Activated CD8-positive, alpha-beta memory T cell treated with anti-CD3 and anti-CD28 coated beads for 48 hours (primary cell): ENCODE measurements around the gene COG4.

Experiments used
- DNase-seq, 3 experiments: peaks; one replicate each; pipeline ENCODE4 v3.0.0-alpha.2; 2020; ENCODE audit warnings: low read depth in 2 of 3, low spot score in 2 of 3

COG4 gene

DNA sequence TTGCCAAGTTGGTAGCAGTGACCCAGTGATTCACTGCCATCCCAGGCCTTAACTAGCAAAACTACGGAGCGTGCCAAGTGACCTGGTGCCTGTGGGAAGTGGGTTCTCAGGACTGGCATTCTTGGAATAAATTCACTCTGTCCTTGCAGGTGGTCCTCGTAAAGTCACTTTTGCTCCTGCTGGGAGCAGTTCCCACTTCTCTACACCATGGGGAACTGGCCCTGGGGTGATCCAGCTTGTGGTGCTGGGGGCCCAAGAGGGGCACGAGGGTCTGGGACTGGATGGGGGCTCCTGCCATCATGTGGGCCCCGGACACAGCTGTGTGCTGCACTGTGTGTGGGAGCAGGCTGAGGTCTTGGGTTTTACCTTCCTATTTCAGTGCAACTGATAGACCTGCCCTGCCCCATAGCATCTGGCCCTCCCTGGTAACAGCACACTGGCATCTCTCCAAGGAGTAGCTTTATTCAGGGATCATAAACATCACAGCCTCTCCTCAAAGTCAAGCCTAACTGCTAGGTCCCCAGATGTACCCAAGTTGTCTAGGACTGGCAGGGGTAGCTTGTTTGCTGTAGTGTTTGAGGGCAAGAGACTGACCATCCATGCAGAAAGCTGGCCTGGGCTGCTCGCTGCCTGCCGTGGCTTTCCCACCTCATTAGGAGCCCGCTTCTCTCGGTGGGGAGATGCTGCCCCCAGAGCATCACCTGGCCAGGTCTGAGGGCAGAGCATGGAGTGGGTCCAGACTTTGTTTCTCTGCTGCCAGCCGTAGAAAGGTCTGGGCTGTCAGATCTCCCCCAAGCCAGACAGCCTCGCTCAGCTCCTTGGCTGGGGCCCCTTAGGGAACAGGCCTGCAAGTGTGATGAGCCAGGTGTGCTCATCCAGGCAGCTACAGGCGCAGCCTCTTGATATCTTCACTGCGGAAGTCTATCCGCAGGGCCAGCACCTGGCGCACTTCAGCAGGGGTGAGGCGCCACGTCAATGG lies 42.9 kb downstream of the COG4 start:
- DNase-seq: no peak

DNA sequence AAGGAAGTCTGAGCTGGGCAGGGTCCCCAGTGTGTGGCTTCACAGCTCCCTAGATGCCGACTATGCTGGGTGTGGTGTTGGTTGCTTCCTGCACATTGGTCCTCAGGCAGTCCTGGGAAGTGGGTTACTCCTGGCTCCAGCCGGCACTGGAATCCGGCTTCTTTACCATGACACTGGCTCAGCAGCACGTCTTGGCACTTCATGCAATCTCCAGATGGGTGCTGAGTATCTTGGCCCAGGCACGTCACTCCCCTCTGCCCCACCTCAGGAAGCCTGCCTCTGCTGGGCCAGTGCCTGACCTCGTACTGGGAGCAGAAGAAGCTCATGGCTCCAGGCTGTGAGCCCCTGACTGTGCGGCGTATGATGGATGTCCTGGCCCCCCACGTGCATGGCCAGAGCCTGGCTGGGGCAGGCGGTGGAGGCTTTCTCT lies 44.4 kb downstream of the COG4 start:
- DNase-seq: no peak

DNA sequence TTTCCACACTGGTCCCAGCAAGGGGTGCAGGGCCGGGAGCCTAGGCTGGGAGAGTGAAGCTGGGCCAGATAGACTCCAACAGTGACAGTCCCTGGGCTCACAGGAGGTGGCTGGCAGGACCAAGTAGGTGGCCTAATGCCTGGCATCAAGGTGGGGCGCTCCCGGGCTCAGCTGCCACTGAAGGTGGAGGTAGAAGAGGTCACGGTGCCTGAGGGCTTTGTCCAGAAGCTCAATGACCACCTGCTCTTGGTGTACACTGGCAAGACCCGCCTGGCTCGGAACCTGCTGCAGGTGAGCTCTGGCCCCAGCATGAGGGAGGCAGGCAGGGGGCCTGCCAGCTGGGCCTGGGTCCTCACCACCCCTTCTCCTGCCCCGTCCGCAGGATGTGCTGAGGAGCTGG lies 45.2 kb downstream of the COG4 start:
- DNase-seq: no peak

DNA sequence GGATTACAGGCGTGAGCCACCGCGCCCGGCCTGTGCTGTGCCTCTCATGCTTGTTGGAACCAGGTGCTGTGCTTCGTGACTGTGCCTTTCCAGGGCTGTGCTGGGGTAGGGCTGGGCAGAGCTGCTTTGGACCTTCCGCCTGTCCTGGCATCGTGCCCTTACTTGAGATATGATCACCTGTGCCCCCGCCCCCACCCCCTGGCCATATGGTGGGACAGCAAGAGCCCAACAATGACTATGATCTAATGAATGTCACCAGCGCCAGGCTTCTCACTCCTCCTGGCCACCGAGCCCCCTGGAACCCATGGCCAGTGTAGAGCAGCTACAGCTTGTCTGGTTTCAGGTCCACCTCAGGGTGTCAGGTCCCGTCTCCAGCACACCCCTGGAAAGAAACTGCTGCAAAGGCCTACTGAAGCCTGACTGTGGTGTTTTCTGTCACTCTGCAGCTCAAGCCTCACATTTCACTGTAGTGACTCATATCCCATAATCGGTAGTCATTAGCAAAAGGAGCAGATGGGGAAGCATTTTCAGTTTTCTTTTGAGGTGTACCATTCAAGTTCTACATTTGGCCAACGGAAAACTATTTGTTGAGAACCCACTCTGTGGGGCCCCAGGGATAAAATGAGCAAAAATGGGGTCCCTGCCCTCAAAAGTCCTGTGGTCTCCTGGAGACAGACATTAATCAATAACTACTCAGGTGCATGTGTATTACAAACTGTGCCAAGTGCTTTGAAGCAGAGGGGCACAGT lies 46.9 kb downstream of the COG4 start:
- DNase-seq: peak in 2 of 3 experiments; percentile 26 to 30

DNA sequence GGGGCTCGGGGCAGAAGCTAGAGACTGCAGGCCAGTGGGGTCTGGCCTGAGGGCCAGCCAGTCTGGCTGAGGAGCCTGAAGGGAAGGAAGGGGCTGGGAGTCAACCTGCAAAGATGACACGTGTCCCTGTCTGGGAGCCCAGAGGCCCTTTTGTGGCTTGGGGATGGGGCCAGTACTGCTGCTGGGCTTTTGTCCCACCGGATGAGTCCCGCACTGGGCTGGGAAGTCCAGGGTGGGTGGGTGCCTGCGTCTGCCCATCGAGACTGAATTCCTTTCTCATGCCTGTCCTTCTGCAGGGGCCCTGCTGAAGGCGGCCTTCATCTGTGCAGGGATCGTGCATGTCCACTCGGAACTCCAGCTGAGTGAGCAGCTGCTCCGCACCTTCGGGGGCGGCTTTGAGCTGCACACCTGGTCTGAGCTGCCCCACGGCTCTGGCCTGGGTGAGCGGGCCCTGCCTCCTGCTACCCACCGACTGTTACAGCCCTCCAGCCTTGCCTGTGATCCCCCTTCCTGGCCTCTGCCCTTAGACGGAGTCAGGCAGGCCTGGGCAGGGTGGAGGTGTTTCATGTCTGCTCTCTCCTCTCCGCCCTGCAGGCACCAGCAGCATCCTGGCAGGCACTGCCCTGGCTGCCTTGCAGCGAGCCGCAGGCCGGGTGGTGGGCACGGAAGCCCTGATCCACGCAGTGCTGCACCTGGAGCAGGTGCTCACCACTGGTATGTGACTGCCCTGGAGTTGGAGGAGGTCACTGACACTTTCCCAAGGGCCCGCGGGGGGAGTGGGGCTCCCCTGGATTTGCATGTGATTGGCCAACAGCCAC lies 48.1 kb downstream of the COG4 start:
- DNase-seq: no peak

DNA sequence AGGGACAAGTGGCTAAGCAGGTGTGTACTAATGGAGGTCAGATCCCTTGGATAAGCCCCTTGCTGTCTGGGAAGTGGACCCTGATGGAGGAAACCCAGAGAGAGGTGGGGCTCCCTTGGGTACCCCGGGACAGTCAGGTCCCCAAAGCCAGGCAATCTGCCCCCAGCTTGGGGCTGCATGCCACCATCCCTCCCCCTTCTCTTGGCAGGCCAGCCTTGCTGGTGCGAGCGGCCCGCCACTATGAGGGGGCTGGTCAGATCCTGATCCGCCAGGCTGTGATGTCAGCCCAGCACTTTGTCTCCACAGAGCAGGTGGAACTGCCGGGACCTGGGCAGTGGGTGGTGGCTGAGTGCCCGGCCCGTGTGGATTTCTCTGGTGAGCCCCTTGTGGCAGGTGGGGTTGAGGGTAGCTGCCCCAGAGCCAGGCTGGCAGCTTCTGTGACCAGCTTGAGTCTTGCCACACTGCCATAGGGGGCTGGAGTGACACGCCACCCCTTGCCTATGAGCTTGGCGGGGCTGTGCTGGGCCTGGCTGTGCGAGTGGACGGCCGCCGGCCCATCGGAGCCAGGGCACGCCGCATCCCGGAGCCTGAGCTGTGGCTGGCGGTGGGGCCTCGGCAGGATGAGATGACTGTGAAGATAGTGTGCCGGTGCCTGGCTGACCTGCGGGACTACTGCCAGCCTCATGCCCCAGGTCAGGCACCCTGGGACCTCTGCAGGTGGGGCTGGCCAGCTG lies 48.9 kb downstream of the COG4 start:
- no peak for DNase-seq

DNA sequence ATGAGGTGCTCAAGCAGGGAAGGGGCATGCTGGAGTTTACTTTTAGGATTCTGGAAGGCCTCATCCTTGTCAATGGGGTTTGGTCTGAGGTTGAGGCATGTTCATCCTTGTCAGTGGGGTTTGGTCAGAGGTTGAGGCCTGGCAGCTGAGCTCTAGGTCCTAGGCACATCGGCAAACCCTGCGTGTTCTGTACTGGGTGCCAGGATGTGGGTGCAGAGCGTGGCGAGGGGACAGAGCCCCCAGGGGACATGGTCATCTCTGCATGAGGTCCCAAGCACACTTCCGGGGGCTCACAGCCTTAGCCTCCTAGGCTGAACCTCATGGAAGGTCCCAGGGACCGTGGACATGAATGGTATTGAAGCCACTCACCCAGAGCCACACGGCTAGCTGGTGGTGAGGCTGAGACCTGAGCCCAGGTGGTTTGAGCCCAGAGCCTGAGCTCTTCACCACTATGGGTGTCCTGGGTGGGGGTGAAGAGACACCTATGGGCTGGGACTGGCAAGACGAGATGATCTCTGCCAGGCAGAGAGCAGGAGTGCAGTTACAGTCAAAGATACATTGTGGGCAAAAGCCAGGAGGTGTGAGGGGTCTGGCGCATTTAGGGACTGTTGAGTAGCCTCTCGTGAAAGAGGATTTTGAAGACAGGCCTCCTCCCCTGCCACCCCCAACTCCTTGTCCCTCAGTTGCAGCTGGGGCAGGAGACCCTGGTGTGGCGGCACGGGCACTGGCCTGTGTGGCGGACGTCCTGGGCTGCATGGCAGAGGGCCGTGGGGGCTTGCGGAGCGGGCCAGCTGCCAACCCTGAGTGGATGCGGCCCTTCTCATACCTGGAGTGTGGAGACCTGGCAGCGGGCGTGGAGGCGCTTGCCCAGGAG lies 49.7 kb downstream of the COG4 start:
- DNase-seq: no peak

DNA sequence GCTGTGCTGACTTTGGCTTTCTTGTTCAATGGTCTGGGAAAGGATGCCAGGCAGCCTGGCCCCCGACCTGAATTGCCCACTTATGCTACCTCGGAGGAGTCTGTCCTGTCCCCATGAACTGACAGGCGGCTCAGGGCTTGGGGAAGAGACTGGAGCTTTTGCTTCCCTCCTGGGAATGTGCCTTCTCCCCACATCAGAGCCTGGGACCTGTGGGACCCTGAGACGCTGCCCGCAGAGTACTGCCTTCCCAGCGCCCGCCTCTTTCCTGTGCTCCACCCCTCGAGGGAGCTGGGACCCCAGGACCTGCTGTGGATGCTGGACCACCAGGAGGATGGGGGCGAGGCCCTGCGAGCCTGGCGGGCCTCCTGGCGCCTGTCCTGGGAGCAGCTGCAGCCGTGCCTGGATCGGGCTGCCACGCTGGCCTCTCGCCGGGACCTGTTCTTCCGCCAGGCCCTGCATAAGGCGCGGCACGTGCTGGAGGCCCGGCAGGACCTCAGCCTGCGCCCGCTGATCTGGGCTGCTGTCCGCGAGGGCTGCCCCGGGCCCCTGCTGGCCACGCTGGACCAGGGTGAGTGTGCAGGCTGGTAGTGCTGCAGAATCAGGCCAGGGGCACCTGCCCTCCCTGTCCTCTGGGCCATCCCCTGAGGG lies 50.4 kb downstream of the COG4 start:
- DNase-seq: no peak

DNA sequence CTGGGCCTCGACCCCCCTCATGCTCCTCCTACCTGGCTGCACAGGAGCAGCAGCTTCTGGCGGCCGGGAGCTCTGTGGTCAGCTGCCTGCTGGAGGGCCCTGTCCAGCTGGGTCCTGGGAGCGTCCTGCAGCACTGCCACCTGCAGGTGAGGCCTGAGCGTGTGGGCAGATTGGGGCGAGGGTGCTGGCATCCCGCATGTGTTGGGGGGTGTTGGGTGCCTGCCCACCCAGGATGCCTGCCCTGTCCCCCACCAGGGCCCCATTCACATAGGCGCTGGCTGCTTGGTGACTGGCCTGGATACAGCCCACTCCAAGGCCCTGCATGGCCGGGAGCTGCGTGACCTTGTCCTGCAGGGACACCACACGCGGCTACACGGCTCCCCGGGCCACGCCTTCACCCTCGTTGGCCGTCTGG lies 52.4 kb downstream of the COG4 start:
- DNase-seq: no peak

DNA sequence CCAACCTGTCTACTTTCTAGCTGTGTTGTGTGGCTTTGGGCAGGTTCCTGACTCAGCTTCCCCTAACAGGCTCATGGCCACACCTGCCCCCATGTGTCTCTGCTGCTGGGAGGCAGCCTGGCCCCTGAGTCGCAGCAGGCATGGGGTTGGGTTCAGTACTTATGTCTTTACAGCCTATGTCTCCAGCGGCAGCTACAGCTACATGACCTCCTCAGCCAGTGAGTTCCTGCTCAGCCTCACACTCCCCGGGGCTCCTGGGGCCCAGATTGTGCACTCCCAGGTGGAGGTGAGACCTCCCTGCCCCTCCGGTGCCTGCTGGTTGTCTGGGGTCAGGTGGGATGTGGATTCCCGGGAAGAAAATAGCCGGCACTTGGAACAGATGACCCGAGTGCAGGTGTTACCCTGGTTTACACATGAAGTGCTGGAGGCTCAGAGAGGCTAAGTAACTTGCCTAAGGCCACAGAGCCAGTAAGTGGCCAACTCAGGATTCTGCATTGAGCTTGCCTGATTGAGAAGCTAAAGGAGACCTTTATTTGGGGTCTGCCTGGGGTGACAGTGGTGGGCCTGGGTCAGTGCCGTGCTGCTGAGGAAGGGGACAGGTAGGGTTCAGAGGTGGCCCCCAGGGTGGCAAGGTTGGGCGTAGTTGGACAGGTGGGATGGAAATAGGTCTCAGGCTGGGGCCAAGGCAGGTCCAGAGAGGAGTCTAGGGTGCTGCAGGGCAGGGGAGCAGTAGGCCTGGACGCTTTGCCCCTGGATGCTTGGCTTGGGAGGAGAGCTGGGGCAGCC lies 53.0 kb downstream of the COG4 start:
- no peak for DNase-seq

DNA sequence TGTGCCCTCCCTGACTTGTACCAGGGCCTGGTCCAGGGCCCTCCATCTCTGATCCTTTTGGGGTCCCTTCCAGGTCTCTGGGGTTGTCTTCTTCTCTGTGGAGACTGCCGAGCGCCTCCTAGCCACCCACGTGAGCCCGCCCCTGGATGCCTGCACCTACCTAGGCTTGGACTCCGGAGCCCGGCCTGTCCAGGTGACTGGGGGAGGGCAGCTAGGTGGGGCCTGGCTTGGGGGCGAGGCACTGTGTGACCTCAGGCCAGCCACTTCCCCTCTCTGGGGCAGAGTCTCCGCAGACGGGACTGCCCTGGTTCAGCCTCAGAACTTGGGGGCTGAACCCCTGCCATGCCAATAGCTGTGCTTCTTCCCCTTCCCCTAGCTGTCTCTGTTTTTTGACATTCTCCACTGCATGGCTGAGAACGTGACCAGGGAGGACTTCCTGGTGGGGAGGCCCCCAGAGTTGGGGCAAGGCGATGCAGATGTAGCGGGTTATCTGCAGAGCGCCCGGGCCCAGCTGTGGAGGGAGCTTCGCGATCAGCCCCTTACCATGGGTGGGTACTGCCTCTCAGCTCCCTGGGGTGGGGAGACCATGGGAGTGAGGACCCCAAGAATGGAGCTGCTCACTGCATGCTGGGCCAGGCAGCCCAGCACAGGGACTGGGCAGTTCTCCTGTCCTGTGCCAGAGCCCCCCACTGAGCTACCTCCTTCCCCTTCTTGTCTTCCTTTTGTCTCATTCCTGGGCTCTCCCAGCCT lies 54.4 kb downstream of the COG4 start:
- DNase-seq: no peak

DNA sequence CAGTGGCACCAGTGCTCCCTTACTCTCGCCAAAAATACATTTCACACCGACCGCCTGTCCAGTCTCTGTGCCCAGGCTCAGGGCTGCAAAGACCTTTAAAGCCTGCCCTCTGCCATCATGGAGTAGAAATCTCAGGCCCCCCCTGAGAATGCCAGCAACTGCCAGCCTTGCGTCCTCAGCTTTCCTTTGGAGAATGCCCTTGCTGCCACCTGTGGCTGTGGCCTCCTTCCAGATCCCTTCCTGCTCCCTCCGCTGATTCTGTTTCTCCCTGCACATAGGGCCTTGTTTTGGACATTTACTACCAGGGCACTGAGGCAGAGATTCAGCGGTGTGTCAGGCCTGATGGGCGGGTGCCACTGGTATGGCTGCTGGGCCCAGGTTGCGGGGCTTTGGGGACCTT lies 55.7 kb downstream of the COG4 start:
- DNase-seq: no peak

DNA sequence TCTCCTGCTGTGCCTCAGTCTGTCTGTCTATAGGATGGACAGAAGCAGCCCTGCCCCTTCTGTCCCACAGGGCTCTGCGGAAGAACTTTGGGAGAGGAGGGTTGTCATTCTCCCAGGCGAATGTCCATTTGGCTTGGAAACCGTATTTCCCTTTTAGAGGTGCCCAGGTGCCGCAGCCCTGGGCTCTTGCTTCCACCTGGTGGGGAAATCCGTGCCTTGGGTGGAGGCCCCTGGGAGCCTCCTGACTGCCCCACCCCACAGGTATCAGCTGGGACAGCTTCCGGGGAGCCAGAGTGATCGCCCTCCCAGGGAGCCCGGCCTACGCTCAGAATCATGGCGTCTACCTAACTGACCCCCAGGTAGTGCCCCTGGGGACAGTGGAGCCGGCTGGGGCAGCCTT lies 56.2 kb downstream of the COG4 start:
- no peak for DNase-seq

DNA sequence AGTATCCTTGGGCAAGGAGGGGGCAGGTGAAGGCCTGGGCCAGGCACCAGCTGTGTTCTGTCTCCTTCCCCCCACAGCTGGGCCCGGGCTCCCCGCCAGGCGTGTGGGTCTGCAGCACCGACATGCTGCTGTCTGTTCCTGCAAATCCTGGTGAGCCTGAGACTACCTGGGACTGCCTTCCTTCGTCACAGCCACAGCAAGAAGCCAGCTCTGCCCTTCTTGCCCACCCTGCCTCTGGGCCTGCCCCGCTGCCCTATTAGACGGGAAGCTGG lies 56.6 kb downstream of the COG4 start:
- no peak for DNase-seq

DNA sequence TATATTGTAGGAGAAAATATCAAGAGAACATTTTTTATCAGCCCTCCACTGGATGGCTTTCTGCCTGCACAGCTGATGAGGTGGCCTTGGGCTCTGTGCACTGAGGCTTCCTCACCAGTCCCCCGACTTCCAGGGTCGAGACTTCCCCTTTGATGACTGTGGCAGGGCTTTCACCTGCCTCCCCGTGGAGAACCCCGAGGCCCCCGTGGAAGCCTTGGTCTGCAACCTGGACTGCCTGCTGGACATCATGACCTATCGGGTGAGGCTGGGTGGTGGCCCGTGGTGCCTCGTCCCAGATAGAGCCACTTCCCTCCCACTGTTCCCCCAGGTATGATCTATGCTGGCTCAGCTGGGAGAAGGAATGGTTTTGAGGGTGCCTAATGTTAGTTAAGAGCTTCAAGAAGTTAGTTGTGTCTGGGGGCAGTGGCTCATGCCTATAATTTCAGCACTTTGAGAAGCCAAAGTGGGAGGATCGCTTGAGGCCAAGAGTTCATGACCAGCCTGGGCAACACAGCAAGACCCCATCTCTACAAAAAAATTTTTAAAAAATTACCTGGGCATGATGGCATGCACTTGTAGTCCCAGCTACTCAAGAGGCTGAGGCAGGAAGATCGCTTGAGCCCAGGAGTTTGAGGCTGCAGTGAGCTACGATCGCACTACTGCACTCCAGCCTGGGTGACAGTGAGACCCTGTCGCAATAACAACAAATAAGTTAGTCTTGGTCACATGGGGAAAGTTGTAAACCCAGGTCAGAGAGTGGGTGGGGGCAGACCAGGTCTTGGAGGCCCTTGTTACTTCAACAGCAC lies 57.2 kb downstream of the COG4 start:
- DNase-seq: no peak

DNA sequence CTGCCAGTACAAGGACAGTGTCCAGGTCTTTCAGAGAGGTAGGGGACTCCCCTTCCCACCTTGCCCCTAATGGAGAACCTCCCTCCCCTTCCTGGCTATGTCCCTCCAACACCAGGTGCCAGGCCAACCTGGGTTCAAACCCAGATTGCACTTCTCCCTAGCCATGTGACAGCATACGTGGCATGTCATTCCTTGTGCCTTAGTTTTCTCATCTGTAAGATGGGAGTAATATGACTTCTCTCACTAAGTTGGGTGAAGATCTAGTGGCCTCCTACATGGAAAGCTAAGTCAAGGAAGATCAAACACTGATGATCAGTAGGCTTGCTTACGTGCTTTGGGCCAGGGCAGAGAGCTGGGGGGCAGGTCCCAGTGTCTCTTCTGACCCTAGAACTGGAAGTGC lies 60.1 kb downstream of the COG4 start:
- DNase-seq: no peak

DNA sequence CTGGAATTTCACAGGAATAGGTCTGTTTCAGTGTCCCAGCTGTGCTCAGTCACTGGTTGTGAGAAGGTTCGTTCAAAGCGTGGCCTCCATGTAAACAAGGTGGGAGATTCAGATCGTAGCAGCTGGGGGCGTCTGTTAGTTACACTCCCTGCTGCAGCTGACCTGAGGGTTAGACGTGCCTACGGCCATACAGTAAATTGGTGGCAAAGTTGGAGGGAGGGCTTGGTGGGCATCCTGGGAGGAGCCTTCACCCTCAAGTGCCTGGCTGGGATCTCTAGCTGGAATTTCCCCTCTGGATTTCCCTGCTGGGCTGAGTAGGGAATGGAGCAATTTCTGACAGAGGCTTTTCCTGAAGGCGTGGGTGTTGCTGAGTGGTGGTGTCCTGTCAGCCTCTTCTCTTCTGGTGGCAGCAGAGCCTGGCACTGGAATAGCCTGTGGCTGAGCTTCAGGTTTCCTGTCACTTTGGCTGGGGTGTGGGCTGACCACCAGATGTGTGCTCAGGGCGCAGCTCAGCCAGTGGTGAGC lies 62.6 kb downstream of the COG4 start:
- DNase-seq: no peak
